CD4-positive, alpha-beta T cell treated with Interleukin-12 subunit alpha and Interleukin-12 subunit beta, for 1 hour (primary cell): ENCODE results near the gene DUSP16.
A peak's percentile ranks its signal among the peaks of the same experiment; 100 is the strongest.

Experiments
- DNase-seq: peaks from one replicate; pipeline ENCODE4 v3.0.0-alpha.2; 2020

The DUSP16 gene

GRCh38 chr12:12518464-12518845, 44.2 kb downstream of the DUSP16 start:
- no peak for DNase-seq

- no peak for DNase-seq
Measured at GRCh38 chr12:12513416-12514006, 49.2 kb downstream of the DUSP16 start.

- DNase-seq: no peak
Measured at GRCh38 chr12:12511895-12512711, 50.6 kb downstream of the DUSP16 start.

GRCh38 chr12:12511021-12511783, 51.5 kb downstream of the DUSP16 start:
- DNase-seq: no peak

GRCh38 chr12:12510551-12510950, 52.1 kb downstream of the DUSP16 start:
- DNase-seq: no peak

- no peak for DNase-seq
Measured at GRCh38 chr12:12510141-12510540, 52.5 kb downstream of the DUSP16 start.

GRCh38 chr12:12508612-12509011, 54.1 kb downstream of the DUSP16 start:
- DNase-seq: no peak

GRCh38 chr12:12507121-12507520, 55.5 kb downstream of the DUSP16 start:
- DNase-seq: no peak

- no peak for DNase-seq
Measured at GRCh38 chr12:12506496-12506890, 56.2 kb downstream of the DUSP16 start.

- DNase-seq: no peak
Measured at GRCh38 chr12:12505544-12506495, 56.8 kb downstream of the DUSP16 start.

GRCh38 chr12:12503384-12504078, 59.1 kb downstream of the DUSP16 start:
- DNase-seq: peak; percentile 65

- peak; percentile 51 for DNase-seq
Measured at GRCh38 chr12:12502815-12503151, 59.9 kb downstream of the DUSP16 start.

- peak; percentile 43 for DNase-seq
Measured at GRCh38 chr12:12502130-12502814, 60.4 kb downstream of the DUSP16 start.

- no peak for DNase-seq
Measured at GRCh38 chr12:12501121-12501520, 61.5 kb downstream of the DUSP16 start.

GRCh38 chr12:12499909-12500604, 62.6 kb downstream of the DUSP16 start:
- DNase-seq: no peak

- DNase-seq: no peak
Measured at GRCh38 chr12:12498210-12498609, 64.5 kb downstream of the DUSP16 start.

GRCh38 chr12:12495536-12495935, 67.1 kb downstream of the DUSP16 start:
- no peak for DNase-seq

GRCh38 chr12:12492547-12492946, 70.1 kb downstream of the DUSP16 start:
- DNase-seq: no peak

- DNase-seq: no peak
Measured at GRCh38 chr12:12491606-12492005, 71.1 kb downstream of the DUSP16 start.

GRCh38 chr12:12488823-12489550, 73.7 kb downstream of the DUSP16 start:
- DNase-seq: no peak
